Stimulated activated CD8-positive, alpha-beta memory T cell treated with anti-CD3 and anti-CD28 coated beads, Interleukin-7, amount 100 ng/mL, for 24 hours (primary cell): ENCODE data around the gene TIAM2.
"Not testable (repeated sequence)": the region's sequence is repeated elsewhere in the genome, so short reads cannot be mapped to it uniquely, and the experiment has no call there.

Experiments used
- DNase-seq: peaks from one replicate; pipeline ENCODE4 v3.0.0-alpha.2; 2020; ENCODE audit warnings: low read depth

TIAM2 gene

GRCh38 chr6:154995254-154996015 is at the start of gene TIAM2:
Gene TIAM2, plus strand, starts transcription at chr6:154995315. Its CDS starts 133,909 bp downstream, at chr6:155129224.
- no peak for DNase-seq

GRCh38 chr6:154950979-154951344 is 44.2 kb upstream of the TIAM2 start:
- no peak for DNase-seq

DNA sequence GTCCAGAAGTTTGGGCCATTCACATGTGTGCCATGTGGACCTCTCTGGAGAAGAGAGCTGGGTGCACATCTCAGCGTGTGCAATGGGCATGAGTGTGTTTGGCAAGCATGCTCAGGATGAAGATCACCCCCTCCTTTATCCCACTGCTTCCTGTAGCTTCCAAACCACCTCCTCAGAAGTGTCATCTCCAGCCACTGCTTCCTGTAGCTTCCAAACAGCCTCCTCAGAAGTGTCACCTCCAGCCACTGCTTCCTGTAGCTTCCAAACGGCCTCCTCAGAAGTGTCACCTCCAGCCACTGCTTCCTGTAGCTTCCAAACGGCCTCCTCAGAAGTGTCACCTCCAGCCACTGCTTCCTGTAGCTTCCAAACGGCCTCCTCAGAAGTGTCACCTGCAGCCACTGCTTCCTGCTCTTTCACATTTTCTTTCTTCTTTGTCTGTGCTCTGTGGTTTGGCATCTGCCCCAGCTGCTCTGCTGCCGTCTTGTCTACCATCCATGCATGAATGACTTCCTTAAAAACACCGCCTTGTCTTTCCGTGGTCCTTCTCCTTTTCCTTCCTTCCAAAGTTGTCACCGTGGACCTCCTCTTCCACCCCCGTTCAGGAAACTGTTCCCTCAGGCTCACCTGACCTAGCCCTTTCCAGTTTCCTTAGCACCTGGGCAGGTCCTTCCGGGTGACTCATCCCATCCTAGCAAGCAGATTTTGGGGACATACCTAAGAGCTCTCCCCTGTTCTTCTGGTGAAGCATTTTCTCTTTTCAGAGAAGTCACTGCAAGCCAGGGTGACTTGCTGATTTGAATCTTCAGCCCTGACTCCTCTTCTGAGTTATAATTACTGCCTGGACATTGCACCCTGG is 43.5 kb upstream of the TIAM2 start:
- no peak for DNase-seq

DNA sequence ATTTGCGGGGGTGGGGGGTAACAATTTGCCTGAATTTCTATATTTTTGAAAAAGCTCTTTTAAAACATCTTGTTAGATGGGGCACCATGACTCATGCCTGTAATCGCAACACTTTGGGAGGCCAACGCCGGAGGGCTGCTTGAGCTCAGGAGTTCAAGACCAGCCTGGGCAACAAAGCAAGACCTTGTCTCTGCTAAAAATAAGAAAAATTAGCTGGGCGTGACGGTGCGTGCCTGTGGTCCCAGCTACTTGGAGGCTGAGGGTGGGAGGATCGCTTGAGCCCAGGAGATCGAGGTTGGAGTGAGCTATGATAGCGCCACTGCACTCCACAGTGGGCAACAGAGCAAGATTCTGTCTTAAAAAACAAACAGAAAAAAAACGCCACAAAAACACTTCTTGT is 41.5 kb upstream of the TIAM2 start:
- DNase-seq = no peak

GRCh38 chr6:154954347-154954746 is 40.8 kb upstream of the TIAM2 start:
- no peak for DNase-seq

DNA sequence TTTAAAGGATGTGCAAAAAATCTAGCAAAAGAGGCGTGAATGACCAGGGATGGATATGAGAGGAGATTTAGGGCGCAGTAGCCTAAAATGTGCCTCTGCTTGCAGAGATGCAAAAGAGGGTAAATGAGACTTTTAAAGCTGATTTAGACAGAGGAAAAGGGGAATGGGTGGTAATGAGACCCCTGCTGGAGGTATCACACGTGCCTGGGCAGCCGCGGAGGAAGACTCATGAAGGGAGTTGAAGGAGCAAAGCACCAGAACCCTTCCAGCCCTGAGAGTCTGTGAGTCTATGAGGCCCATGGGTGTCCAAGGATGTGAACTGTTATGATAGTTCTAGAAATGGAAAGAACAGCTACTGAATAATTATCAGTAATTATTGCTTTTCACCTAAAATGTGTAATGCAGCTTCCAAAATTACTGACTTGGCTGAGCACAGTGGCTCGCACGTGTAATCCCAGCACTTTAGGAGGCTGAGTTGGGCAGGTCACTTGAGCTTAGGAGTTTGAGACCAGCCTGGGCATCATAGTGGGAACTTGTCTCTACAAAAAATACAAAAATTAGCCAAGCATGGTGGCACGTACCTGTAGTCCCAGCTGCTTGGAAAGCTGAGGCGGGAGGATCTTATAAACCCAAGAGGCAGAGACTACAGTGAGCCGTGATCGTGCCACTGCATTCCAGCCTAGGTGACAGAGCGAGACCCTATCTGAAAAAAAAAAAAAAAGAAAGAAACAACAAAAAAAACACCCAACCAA is 38.2 kb upstream of the TIAM2 start:
- DNase-seq = no peak

DNA sequence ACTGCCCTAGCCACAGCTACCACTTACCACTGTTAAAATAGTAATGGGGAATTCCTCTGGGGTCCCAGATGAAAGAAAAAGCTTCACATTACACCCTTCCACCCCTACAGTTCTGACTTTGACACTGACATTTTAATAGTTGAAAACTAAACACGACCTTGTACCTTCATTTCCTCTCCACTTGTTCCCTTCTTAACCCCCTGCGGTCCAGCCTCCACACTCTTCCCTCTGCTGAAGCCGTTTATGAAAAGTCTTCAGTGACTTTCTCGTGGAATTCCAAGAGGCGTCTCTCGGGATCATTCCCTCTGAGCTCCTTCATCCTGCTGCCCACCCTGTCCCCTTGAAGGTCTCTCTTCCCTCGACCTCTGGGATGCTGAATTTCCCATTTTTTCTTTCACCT is 36.6 kb upstream of the TIAM2 start:
- no peak for DNase-seq

DNA sequence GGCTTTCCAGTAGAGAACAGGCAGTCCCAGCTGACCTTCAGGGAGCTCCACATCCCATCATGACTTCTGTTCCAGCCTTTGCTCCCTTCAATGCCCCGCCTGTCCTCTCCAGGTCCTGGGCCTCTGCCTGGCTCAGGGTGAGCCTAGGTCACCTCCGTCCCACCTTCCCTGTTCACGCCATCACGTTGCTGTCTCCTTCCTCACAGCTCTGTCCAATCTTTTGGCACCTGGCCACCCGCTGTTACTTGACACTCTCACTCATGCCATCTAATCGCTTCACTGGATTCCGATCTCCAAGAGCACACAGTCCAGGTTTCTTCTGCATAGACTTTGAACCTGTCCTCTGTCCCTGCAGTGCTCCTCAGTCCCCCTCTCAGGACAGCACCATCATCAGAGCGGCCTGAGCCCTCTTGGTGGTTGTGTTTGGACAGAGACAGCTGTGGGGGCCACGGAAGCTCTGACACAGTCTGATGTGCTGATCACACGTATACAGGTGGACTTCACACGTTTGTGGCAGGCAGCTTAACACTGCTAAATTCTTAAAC is 34.7 kb upstream of the TIAM2 start:
- no peak for DNase-seq

- no peak for DNase-seq
Measured at GRCh38 chr6:154960854-154961530, 34.1 kb upstream of the TIAM2 start.

DNA sequence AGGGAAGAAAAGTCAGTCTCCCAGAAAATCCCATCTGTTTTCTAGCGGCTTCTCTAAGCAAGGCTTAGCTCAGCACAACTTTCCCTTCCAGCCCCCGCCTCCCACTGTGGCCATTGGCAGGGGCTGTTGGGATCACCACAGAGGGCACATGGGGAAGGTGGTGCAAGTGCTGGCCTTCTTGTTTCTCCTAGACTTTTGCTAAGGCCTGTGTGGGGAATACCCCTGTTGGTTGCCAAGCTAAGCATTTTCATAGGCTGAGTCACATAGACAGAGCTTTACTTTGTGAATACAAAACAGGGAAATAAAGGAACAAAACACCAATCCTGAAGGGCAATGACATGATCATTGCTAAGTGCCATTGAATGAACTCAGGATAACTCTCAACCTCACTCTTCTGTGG is 32.4 kb upstream of the TIAM2 start:
- DNase-seq = no peak

- not testable (repeated sequence) for DNase-seq
Measured at GRCh38 chr6:154966065-154966770, 28.9 kb upstream of the TIAM2 start.

GRCh38 chr6:154969796-154970195 is 25.3 kb upstream of the TIAM2 start:
- DNase-seq = no peak

DNA sequence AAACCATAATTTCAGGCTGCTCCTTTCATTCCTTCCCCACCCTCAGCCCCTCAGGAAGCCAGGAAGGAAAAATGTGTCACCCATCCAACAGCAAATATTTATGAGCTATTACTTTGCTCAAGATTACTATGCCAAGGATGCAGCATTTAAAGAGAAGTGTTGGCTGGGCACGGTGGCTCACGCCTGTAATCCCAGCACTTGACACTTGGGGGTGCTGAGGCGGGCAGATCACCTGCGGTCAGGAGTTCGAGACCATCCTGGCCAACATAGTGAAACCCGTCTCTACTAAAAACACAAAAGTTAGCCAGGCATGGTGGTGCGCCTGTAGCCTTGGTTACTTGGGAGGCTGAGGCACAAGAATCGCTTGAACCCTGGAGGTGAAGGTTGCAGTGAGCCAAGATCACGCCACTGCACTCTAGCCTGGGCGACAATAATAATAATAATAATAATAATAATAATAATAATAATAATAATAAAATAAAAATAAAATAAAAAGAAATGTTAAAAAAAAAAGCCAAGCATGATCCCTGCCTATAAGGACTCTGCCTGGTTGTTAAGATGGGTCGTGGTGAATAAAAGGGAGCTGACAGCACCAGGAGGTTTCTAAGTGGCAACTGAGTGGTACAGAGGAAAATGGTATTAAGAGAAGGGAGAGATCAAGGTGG is 20.5 kb upstream of the TIAM2 start:
- DNase-seq = no peak

DNA sequence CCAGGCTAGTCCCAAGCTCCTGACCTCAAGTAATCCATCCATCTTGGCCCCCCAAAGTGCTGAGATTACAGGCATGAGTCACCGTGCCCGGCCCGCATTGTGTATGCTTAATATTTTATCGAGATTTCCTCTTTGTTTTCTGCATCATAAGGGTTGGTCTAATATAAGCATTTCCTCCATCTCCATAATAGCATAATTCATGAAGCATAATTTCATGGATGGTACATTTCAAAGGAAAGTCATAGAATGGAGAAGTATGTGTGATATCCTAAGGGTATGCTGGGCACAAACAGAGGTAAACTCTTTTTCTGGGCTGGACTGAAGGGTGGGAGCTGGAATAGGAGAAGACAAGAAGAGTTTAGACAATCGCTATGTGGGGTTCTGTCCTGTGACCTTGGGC is 17.5 kb upstream of the TIAM2 start:
- no peak for DNase-seq

GRCh38 chr6:154980273-154981078 is 14.6 kb upstream of the TIAM2 start:
- DNase-seq = no peak

DNA sequence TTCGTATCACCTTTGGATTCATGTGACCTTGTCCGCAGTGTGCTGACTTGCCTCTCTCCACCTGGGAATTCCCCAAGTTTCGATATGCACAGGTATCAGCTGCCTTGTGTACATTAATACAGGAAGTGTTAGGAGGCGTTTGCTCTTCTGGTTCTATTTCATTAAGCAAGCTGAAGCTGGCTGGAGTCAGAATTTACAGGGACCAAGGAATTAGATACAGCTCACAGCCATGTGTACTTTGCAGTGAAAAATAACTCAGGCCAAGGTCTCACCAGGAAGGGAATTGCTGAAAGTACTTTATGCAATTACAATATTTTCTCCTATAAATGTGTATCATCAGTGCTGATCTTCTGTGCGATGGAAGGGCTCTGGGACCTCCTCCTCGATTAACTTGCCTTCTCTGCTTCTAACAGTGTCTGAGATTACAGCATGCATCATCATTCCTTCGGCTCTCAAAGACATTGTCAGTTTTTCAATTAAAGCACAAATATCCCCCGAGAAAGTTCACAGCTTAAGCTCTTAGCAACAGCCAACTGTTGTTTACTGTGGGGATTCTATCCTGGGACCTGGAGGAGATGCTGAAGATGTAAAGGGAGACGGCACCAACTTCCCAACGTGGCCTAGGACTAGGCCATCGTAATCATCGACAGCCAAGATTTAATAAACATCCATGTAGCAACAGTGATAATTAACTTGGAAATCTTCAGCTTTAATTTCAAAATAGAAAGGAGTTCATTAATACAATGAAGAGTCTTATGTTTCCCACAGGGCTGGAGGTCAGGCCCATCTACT is 13.8 kb upstream of the TIAM2 start:
- DNase-seq = no peak

GRCh38 chr6:154984146-154984545 is 11.0 kb upstream of the TIAM2 start:
- DNase-seq = no peak

DNA sequence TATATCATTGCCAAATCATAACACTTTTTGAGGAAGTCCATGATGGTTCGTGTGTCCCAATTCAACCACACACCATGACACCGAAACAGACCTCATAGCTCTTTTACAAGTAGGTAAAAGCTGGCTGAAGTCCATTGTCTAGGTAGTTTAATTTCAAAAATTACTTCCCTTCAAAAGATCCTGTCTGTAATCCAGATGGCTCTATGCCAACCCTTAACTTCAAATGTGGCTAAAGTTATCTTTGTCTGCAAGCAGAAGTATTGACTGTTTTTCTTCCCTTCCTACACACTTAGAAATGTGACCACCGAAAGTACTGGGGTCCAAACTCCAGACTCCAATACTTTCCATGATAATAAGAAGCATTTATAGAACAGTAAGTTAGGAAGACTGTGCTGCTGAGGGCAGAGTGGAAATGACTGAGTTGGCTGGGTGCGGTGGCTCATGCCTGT is 8.3 kb upstream of the TIAM2 start:
- no peak for DNase-seq

GRCh38 chr6:154989448-154989847 is 5.7 kb upstream of the TIAM2 start:
- no peak for DNase-seq
